Activated T-helper 1 cell treated with Interleukin-2 at 50 U/mL for 16 hours (primary cell): ENCODE results near the gene SLTM.
"Not testable (repeated sequence)": the region's sequence is repeated elsewhere in the genome, so short reads cannot be mapped to it uniquely, and the experiment has no call there.

Experiments used
- DNase-seq: peaks from one replicate; pipeline ENCODE4 v3.0.0-alpha.2; 2020; ENCODE audit warnings: low read depth

Gene SLTM

GRCh38 chr15:58933281-58934113, at the start of gene SLTM:
Gene SLTM (minus strand): TSS chr15:58933679. CDS start chr15:58933565, 114 bp downstream.
- DNase-seq = peak; percentile 93

- DNase-seq = no peak
These were observed 49.8 kb upstream of the SLTM start for GRCh38 chr15:58983261-58983660.

- DNase-seq = no peak
These were observed 48.5 kb upstream of the SLTM start for GRCh38 chr15:58981808-58982475.

- DNase-seq = no peak
These were observed 47.0 kb upstream of the SLTM start for GRCh38 chr15:58980351-58980939.

GRCh38 chr15:58977887-58978286, 44.4 kb upstream of the SLTM start:
- no peak for DNase-seq

- DNase-seq = no peak
These were observed 34.0 kb upstream of the SLTM start for GRCh38 chr15:58967479-58967878.

- no peak for DNase-seq
These were observed 33.2 kb upstream of the SLTM start for GRCh38 chr15:58966698-58967097.

- no peak for DNase-seq
These were observed 29.4 kb upstream of the SLTM start for GRCh38 chr15:58962662-58963565.

- no peak for DNase-seq
These were observed 28.7 kb upstream of the SLTM start for GRCh38 chr15:58962136-58962535.

GRCh38 chr15:58958811-58959210, 25.3 kb upstream of the SLTM start:
- no peak for DNase-seq

GRCh38 chr15:58957101-58957973, 23.9 kb upstream of the SLTM start:
- peak; percentile 27 for DNase-seq

GRCh38 chr15:58952751-58953150, 19.3 kb upstream of the SLTM start:
- no peak for DNase-seq

- DNase-seq = no peak
These were observed 18.0 kb upstream of the SLTM start for GRCh38 chr15:58951388-58952007.

- DNase-seq = no peak
These were observed 13.7 kb upstream of the SLTM start for GRCh38 chr15:58947179-58947578.

GRCh38 chr15:58934974-58935373, 1.5 kb upstream of the SLTM start:
- not testable (repeated sequence) for DNase-seq

- no peak for DNase-seq
These were observed 1.0 kb upstream of the SLTM start for GRCh38 chr15:58934521-58934920.

GRCh38 chr15:58934114-58934447, 602 bp upstream of the SLTM start:
- no peak for DNase-seq

GRCh38 chr15:58932710-58933280, 684 bp downstream of the SLTM start:
- no peak for DNase-seq

GRCh38 chr15:58931987-58932588, 1.4 kb downstream of the SLTM start:
- DNase-seq = no peak

- DNase-seq = no peak
These were observed 3.5 kb downstream of the SLTM start for GRCh38 chr15:58929891-58930416.
